Chondrocyte (in vitro differentiated cells): ENCODE results near the gene ILF2. TPM values are rescaled to one million over a fixed set of nuclear protein-coding genes. Genes with fewer than 3 reads are reported as not detected.
A peak's percentile ranks its signal among the peaks of the same experiment; 100 is the strongest.

ENCODE experiments used
- DNase-seq: peaks from one replicate; pipeline ENCODE4 v3.0.0; 2021; ENCODE audit warnings: mixed read lengths, low spot score
- H3K27ac Mint-ChIP-seq: one replicate; pipeline ENCODE4 v1.8.0; 2021; ENCODE audit warnings: mild to moderate bottlenecking, moderate library complexity, mixed read lengths; ENCODE audit not compliant: unreplicated experiment
- H3K27me3 Mint-ChIP-seq: 2 replicates; pipeline ENCODE4 v1.8.0; 2021; ENCODE audit warnings: low read depth, mixed read lengths
- H3K36me3 Mint-ChIP-seq: 2 replicates; pipeline ENCODE4 v1.8.0; 2021; ENCODE audit warnings: low read depth, mixed read lengths
- H3K4me1 Mint-ChIP-seq: 2 replicates; pipeline ENCODE4 v1.8.0; 2021; ENCODE audit warnings: low read depth, mild to moderate bottlenecking, mixed read lengths
- H3K4me3 Mint-ChIP-seq: one replicate; pipeline ENCODE4 v1.8.0; 2021; ENCODE audit warnings: mild to moderate bottlenecking, moderate library complexity, mixed read lengths; ENCODE audit not compliant: unreplicated experiment
- H3K9me3 Mint-ChIP-seq: 2 replicates; pipeline ENCODE4 v1.8.0; 2021; ENCODE audit warnings: low read depth, mixed read lengths
- total RNA-seq: library from RNA; stranded (reverse); gene quantifications from 3 replicates; pipeline ENCODE4 v1.2.1, GENCODE V29; 2021
- TF ChIP-seq, protein P1 (sequence below): fragments of 200-600 bp; sonication (generic); IDR thresholded peaks from 2 replicates; pipeline ENCODE4 v1.5.0; 2021; ENCODE audit warnings: antibody characterized with exemption, mild to moderate bottlenecking, moderate library complexity

The ILF2 gene
- total RNA-seq, 1 donor from 2014 or later: 122 TPM

DNA sequence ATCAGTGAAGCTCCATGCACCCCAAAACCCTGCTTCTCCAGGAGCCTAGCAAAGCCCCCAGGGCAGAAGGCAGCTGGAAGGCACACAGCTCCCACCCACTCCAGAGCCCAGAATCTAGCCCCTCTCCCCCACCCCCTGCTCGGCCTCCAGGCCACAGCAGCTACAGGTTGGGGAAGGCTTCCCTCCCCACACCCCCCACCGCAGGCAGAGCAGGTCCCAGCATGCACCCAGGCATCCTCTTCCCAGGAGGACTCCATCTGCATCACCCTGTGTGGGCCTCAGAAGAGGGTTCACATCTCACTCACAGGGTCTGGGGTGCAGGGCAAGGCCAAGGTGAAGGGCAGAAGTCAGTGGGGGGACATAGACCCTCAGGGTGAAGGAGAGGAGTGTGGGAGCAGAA is 55.4 kb downstream of the ILF2 start:
- TF ChIP-seq, protein P1, sequence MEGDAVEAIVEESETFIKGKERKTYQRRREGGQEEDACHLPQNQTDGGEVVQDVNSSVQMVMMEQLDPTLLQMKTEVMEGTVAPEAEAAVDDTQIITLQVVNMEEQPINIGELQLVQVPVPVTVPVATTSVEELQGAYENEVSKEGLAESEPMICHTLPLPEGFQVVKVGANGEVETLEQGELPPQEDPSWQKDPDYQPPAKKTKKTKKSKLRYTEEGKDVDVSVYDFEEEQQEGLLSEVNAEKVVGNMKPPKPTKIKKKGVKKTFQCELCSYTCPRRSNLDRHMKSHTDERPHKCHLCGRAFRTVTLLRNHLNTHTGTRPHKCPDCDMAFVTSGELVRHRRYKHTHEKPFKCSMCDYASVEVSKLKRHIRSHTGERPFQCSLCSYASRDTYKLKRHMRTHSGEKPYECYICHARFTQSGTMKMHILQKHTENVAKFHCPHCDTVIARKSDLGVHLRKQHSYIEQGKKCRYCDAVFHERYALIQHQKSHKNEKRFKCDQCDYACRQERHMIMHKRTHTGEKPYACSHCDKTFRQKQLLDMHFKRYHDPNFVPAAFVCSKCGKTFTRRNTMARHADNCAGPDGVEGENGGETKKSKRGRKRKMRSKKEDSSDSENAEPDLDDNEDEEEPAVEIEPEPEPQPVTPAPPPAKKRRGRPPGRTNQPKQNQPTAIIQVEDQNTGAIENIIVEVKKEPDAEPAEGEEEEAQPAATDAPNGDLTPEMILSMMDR: no peak
- Mint-ChIP-seq H3K36me3 (peaks cover 7% of the 10 kb centered on the region), H3K27ac (no peak overlapping the region), H3K4me1 (peaks cover 29% of the 10 kb centered on the region), H3K27me3 (no peaks in the 10 kb centered on the region), H3K9me3 (no peaks in the 10 kb centered on the region), H3K4me3 (no peak overlapping the region)
- DNase-seq: no peak

DNA sequence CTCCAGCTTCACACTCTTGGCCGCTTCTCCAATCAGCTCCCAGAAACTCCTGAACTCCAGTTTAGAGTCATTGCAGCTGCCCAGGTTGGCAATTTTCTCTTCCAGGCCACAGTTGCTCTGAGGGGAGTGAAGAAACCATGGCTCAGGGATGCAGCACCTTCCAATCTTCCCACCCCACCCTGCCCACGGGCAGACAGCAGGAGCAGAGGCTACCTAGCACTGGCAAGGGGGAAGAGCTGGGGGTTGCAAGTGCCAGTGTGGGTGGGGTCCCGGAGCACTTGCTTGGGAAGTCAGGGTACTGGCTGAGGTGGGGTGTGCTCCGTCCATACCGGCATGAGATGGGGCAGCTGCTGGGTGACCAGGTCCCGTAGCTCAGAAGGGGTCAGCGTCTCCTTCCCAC is 55.9 kb downstream of the ILF2 start:
- Mint-ChIP-seq H3K36me3 (peaks cover 7% of the 10 kb centered on the region), H3K4me3 (no peak overlapping the region), H3K9me3 (no peaks in the 10 kb centered on the region), H3K27ac (no peak overlapping the region), H3K27me3 (no peaks in the 10 kb centered on the region), H3K4me1 (peaks cover 34% of the 10 kb centered on the region)
- DNase-seq: no peak
- TF ChIP-seq, protein P1: no peak

DNA sequence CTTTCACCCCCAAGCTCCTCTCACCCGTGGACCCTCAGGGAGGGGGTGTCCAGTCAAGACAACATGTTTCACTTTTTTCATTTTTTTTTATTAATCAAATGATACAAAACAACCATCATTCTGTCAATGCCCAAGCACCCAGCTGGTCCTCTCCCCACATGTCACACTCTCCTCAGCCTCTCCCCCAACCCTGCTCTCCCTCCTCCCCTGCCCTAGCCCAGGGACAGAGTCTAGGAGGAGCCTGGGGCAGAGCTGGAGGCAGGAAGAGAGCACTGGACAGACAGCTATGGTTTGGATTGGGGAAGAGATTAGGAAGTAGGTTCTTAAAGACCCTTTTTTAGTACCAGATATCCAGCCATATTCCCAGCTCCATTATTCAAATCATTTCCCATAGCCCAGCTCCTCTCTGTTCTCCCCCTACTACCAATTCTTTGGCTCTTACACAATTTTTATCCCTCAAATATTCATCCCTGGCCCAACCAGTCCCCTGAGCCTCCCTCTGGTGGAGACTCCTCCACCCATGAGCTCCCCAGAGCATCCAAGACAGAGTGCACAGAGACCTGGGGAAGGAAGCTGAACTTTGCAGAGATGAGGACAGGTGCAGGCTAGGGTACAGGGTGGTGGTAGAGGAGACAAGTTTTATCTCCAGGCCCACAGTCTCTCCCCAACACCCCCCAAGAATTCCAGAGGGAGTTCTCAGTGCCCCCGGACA is 56.4 kb downstream of the ILF2 start:
- Mint-ChIP-seq H3K9me3 (no peaks in the 10 kb centered on the region), H3K4me3 (no peak overlapping the region), H3K4me1 (peaks cover 40% of the 10 kb centered on the region), H3K36me3 (peaks cover 3% of the 10 kb centered on the region), H3K27me3 (no peaks in the 10 kb centered on the region), H3K27ac (no peak overlapping the region)
- no peak for DNase-seq
- TF ChIP-seq, protein P1: no peak

DNA sequence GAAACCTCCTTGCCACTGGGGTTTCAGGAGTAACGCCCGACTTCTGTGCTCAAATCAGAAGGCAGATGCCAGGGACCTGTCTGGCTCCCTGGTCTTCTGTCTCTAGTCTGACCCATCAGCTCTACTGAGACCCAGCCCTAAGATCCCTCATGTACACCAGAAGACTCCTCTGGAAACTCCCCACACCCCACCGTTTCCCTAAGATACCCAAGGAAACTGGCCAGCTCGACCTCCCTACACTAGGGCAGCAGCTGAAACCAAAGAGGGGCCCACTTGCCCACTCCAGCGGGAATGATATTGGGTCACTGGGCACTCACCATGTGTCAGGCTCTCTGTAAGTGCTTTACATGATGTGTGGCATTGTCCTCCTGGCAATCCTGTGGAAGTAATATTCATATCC is 57.4 kb downstream of the ILF2 start:
- DNase-seq: no peak
- TF ChIP-seq, protein P1: no peak
- Mint-ChIP-seq H3K4me3 (peak overlapping the region; percentile 90), H3K36me3 (no peaks in the 10 kb centered on the region), H3K9me3 (no peaks in the 10 kb centered on the region), H3K27me3 (no peaks in the 10 kb centered on the region), H3K4me1 (peaks cover 49% of the 10 kb centered on the region), H3K27ac (no peak overlapping the region)

DNA sequence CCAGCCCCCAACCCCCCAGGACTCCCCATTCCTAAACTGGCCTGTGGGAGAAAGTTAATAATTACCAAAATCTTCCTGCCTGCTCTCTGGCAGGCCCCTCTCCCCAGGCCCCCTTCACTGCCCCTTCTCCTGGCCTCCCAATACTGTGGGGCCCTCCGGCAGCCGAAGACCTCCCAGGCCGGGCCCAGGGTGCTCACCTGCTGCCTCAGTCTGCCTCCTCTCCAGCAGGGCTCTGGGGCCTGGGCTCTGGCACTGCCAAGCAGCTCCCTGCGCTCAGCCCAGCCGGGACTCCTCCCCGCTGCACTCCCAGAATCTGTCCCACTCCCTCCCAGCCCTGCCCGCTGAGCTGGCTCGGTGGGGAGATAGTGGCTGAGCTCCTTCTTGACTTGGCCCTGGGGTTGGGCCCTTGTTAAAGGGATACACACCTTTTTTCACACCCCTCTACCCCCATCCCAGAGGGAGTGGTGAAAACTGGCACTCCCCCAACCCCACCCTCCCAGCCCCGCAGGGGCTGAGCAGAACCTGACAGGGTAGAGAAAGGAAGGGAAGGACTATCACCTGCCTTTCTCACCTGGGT is 58.0 kb downstream of the ILF2 start, which contains the start of gene S100A16:
Gene S100A16, minus strand, starts transcription at position 383 of the 577 bp plus-strand sequence. CDS start 4,986 bp downstream, outside the sequence.
- Mint-ChIP-seq H3K27me3 (no peaks in the 10 kb centered on the region), H3K4me1 (peaks cover 53% of the 10 kb centered on the region), H3K9me3 (no peaks in the 10 kb centered on the region), H3K36me3 (no peaks in the 10 kb centered on the region), H3K4me3 (peak within 1 kb of the TSS; percentile 90), H3K27ac (peak within 1 kb of the TSS; percentile 77)
- TF ChIP-seq, protein P1: no peak
- DNase-seq: no peak
